Upper lobe of left lung (tissue), 6 donors: ENCODE data around the gene TNN. TPM values are rescaled to one million over a fixed set of nuclear protein-coding genes. Genes with fewer than 3 reads are reported as not detected.
"Not testable (repeated sequence)": the region's sequence is repeated elsewhere in the genome, so short reads cannot be mapped to it uniquely, and the experiment has no call there.

ENCODE experiments used
- ATAC-seq, 2 donors: fragments of 200-7000 bp; cut with Tn5 transposase; one replicate each; pipeline ENCODE4 v1.9.1; 2022; ENCODE audit warnings: mild to moderate bottlenecking in 2 of 2, moderate library complexity in 2 of 2; ENCODE audit not compliant: low FRiP score in 2 of 2
- DNase-seq, 2 donors: peaks; one replicate each; pipeline ENCODE4 v3.0.0-alpha.2; 2019 to 2020
- H3K27ac ChIP-seq, 4 donors: fragments of 200-600 bp; sonication (generic); one replicate each; pipeline ENCODE4 v1.5.1; 2016 to 2019
- H3K27me3 ChIP-seq, 4 donors: fragments of 200-600 bp; sonication (generic); one replicate each; pipeline ENCODE4 v1.5.1; 2017 to 2019
- H3K36me3 ChIP-seq, 4 donors: fragments of 200-600 bp; sonication (generic); one replicate each; pipeline ENCODE4 v1.5.1; 2016 to 2019
- H3K4me1 ChIP-seq, 4 donors: fragments of 200-600 bp; sonication (generic); one replicate each; pipeline ENCODE4 v1.5.1; 2018 to 2019
- H3K4me3 ChIP-seq, 4 donors: fragments of 200-600 bp; sonication (generic); one replicate each; pipeline ENCODE4 v1.5.1; 2017 to 2019; ENCODE audit warnings: mild to moderate bottlenecking in 2 of 4, moderate library complexity in 1 of 4
- H3K9me3 ChIP-seq, 4 donors: fragments of 200-600 bp; sonication (generic); one replicate each; pipeline ENCODE4 v1.5.1; 2018 to 2019
- CTCF ChIP-seq, 6 experiments: fragments of 450-650 bp in 4 of 6; fragments of 200-600 bp in 2 of 6; sonication (generic) in 2 of 6; IDR thresholded peaks; one replicate each; pipeline ENCODE4 v1.5.1; 2016 to 2019; ENCODE audit warnings: antibody characterized with exemption in 6 of 6
- EP300 ChIP-seq, 4 donors: sonication (generic); formaldehyde crosslinking; IDR thresholded peaks; one replicate each; pipeline ENCODE4 v1.5.1; 2017; ENCODE audit warnings: antibody characterized with exemption in 4 of 4, control low read depth in 2 of 4
- POLR2A ChIP-seq, 4 donors: fragments of 450-650 bp; IDR thresholded peaks; one replicate each; pipeline ENCODE4 v1.5.1; 2016 to 2017; ENCODE audit warnings: antibody characterized with exemption in 4 of 4, mild to moderate bottlenecking in 2 of 4
- POLR2AphosphoS5 ChIP-seq, 2 donors: sonication (generic); formaldehyde crosslinking; IDR thresholded peaks; one replicate each; pipeline ENCODE4 v1.5.1; 2017; ENCODE audit warnings: antibody characterized with exemption in 2 of 2
- WGBS, 2 donors: methylation state at CpG; one replicate each; pipeline ENCODE4 v1.1.5; 2017 to 2018; 5-methylcytosine and 5-hydroxymethylcytosine counted together
- total RNA-seq, 6 donors: library from RNA; depleted of rRNA in 4 of 6; stranded (reverse); fragments of >200 nt in 4 of 6; gene quantifications; one replicate each; pipeline versions ENCODE4 v1.1.0 to v1.2.1, GENCODE V29; 2016 to 2021
- donor health status: DM: no; HTN: no; CAD: no; lungs with moderate emphysema.
- donor health status: DM: no; HTN: yes; CAD: no; lungs with severe emphysema.

TNN gene
- 1 to 10 TPM in 1 of 6 donors, under 1 TPM in 3, not detected in 2; 0.14 to 1.0 (median 0.16) TPM for total RNA-seq

GRCh38 chr1:175067362-175068106, at the start of gene TNN:
Gene TNN (plus strand): TSS chr1:175067833. CDS start chr1:175077419, 9,586 bp downstream.
- 79 to 84% methylated on average over 9 of the region's 9 CpGs for WGBS, 2 donors
- no peak for DNase-seq
- no peaks in the 10 kb centered on the region for H3K27me3 ChIP-seq
- no peaks in the 10 kb centered on the region for H3K9me3 ChIP-seq
- H3K4me1 ChIP-seq: peaks cover 4 to 12% (median 8%) of the 10 kb centered on the region in 4 donors
- ATAC-seq: no peak
- TF ChIP-seq EP300 (IDR thresholded peaks at IDR 0.05) (no peak), CTCF (IDR thresholded peaks at IDR 0.05) (no peak), POLR2A (IDR thresholded peaks at IDR 0.05) (no peak), POLR2AphosphoS5 (IDR thresholded peaks at IDR 0.05) (no peak)
- H3K27ac ChIP-seq: no peak within 1 kb of the TSS
- no peak within 1 kb of the TSS for H3K4me3 ChIP-seq
- H3K36me3 ChIP-seq: no peaks in the 10 kb centered on the region

GRCh38 chr1:175019524-175019923, 48.1 kb upstream of the TNN start:
- no peak for TF ChIP-seq EP300 (IDR thresholded peaks at IDR 0.05)
- TF ChIP-seq POLR2A (IDR thresholded peaks at IDR 0.05): no peak
- no peak for TF ChIP-seq CTCF (IDR thresholded peaks at IDR 0.05)
- no peak for TF ChIP-seq POLR2AphosphoS5 (IDR thresholded peaks at IDR 0.05)
- WGBS, 2 donors: 87 to 92% methylated on average over 3 of the region's 3 CpGs
- no peak overlapping the region for H3K4me3 ChIP-seq
- H3K27ac ChIP-seq: no peak overlapping the region
- ATAC-seq: no peak
- H3K27me3 ChIP-seq: no peaks in the 10 kb centered on the region
- peaks cover 4 to 15% (median 10%) of the 10 kb centered on the region in 4 donors for H3K4me1 ChIP-seq
- peaks cover 9 to 51% (median 30%) of the 10 kb centered on the region in 4 donors for H3K36me3 ChIP-seq
- DNase-seq: no peak
- no peaks in the 10 kb centered on the region for H3K9me3 ChIP-seq

GRCh38 chr1:175023043-175023921, 44.4 kb upstream of the TNN start, which contains the start of gene MRPS14:
Gene MRPS14 (minus strand): TSS chr1:175023425. CDS start chr1:175023408, 17 bp downstream.
- no peaks in the 10 kb centered on the region for H3K27me3 ChIP-seq
- WGBS, 2 donors: 4% methylated on average over 35 to 42 of the region's 42 CpGs
- peak; percentile 100 for ATAC-seq
- no peaks in the 10 kb centered on the region for H3K9me3 ChIP-seq
- TF ChIP-seq CTCF (IDR thresholded peaks at IDR 0.05): no peak
- no peak for TF ChIP-seq EP300 (IDR thresholded peaks at IDR 0.05)
- peak in 2 of 4 donors; percentile 76 to 78 for TF ChIP-seq POLR2A (IDR thresholded peaks at IDR 0.05)
- TF ChIP-seq POLR2AphosphoS5 (IDR thresholded peaks at IDR 0.05): peak; percentile 77 to 88
- H3K36me3 ChIP-seq: peaks cover 0 to 14% (median 1%) of the 10 kb centered on the region in 4 donors
- peak; percentile 97 to 100 for DNase-seq
- peaks cover 4 to 15% (median 10%) of the 10 kb centered on the region in 4 donors for H3K4me1 ChIP-seq
- peak within 1 kb of the TSS; percentile 70 to 93 (median 79) for H3K4me3 ChIP-seq
- peak within 1 kb of the TSS; percentile 85 to 87 (median 86) for H3K27ac ChIP-seq

- peak overlapping the region; percentile 85 to 87 (median 86) for H3K27ac ChIP-seq
- not testable (repeated sequence) for H3K27me3 ChIP-seq, H3K36me3 ChIP-seq, DNase-seq, H3K9me3 ChIP-seq, ATAC-seq
- peaks cover 4 to 15% (median 10%) of the 10 kb centered on the region in 4 donors for H3K4me1 ChIP-seq
- H3K4me3 ChIP-seq: peak overlapping the region; percentile 30 to 93 (median 73)
- WGBS, 2 donors: 88 to 96% methylated on average over 2 of the region's 2 CpGs
These were observed 43.8 kb upstream of the TNN start for GRCh38 chr1:175023922-175024242.

GRCh38 chr1:175024773-175025172, 42.9 kb upstream of the TNN start:
- no peak for TF ChIP-seq POLR2A (IDR thresholded peaks at IDR 0.05)
- no peak for TF ChIP-seq EP300 (IDR thresholded peaks at IDR 0.05)
- TF ChIP-seq CTCF (IDR thresholded peaks at IDR 0.05): no peak
- no peak for TF ChIP-seq POLR2AphosphoS5 (IDR thresholded peaks at IDR 0.05)
- H3K27me3 ChIP-seq: no peaks in the 10 kb centered on the region
- no peak overlapping the region for H3K4me3 ChIP-seq
- peaks cover 0 to 7% (median 0%) of the 10 kb centered on the region in 4 donors for H3K36me3 ChIP-seq
- ATAC-seq (no peak), DNase-seq (no peak)
- H3K9me3 ChIP-seq: no peaks in the 10 kb centered on the region
- WGBS, 2 donors: 95 to 100% methylated on average over 2 of the region's 2 CpGs
- peaks cover 4 to 19% (median 10%) of the 10 kb centered on the region in 4 donors for H3K4me1 ChIP-seq
- H3K27ac ChIP-seq: no peak overlapping the region
